ENCODE data around the gene NTRK3.

- TF ChIP-seq POLR2A (IDR thresholded peaks at IDR 0.05) (no peak), CTCF (IDR thresholded peaks at IDR 0.05) (no peak)
Observed at GRCh38 chr15:88267720-88268119, 11.2 kb upstream of the NTRK3 start.
